NCI-H748 (cell line): Measurements from ENCODE around the gene DBX1.

Experiments used
- DNase-seq: peaks from one replicate; lab custom pipeline; 2025; ENCODE audit not compliant: unreplicated experiment; lab: John Stamatoyannopoulos, UW

Gene DBX1

GRCh38 chr11:20126724-20127123 is 33.6 kb downstream of the DBX1 start:
- DNase-seq, result no peak

GRCh38 chr11:20125927-20126326 is 34.3 kb downstream of the DBX1 start:
- DNase-seq, result no peak

- no peak for DNase-seq
These were observed 38.1 kb downstream of the DBX1 start for GRCh38 chr11:20122131-20122530.

GRCh38 chr11:20120134-20120925 is 39.9 kb downstream of the DBX1 start:
- DNase-seq, result no peak

- DNase-seq, result no peak
These were observed 41.0 kb downstream of the DBX1 start for GRCh38 chr11:20119315-20119714.

- no peak for DNase-seq
These were observed 42.1 kb downstream of the DBX1 start for GRCh38 chr11:20118209-20118608.

GRCh38 chr11:20117291-20117690 is 43.0 kb downstream of the DBX1 start:
- no peak for DNase-seq

GRCh38 chr11:20116825-20117224 is 43.5 kb downstream of the DBX1 start:
- no peak for DNase-seq

GRCh38 chr11:20114588-20114987 is 45.7 kb downstream of the DBX1 start:
- DNase-seq, result no peak

- no peak for DNase-seq
These were observed 47.2 kb downstream of the DBX1 start for GRCh38 chr11:20113149-20113438.

GRCh38 chr11:20112291-20113148 is 47.8 kb downstream of the DBX1 start:
- DNase-seq, result no peak

- no peak for DNase-seq
These were observed 48.4 kb downstream of the DBX1 start for GRCh38 chr11:20111871-20112270.

- peak; percentile 83 for DNase-seq
These were observed 49.2 kb downstream of the DBX1 start for GRCh38 chr11:20110908-20111669.

GRCh38 chr11:20109731-20110445 is 50.4 kb downstream of the DBX1 start:
- DNase-seq, result no peak
